ENCODE data around the gene CORO6.

CORO6 gene

DNA sequence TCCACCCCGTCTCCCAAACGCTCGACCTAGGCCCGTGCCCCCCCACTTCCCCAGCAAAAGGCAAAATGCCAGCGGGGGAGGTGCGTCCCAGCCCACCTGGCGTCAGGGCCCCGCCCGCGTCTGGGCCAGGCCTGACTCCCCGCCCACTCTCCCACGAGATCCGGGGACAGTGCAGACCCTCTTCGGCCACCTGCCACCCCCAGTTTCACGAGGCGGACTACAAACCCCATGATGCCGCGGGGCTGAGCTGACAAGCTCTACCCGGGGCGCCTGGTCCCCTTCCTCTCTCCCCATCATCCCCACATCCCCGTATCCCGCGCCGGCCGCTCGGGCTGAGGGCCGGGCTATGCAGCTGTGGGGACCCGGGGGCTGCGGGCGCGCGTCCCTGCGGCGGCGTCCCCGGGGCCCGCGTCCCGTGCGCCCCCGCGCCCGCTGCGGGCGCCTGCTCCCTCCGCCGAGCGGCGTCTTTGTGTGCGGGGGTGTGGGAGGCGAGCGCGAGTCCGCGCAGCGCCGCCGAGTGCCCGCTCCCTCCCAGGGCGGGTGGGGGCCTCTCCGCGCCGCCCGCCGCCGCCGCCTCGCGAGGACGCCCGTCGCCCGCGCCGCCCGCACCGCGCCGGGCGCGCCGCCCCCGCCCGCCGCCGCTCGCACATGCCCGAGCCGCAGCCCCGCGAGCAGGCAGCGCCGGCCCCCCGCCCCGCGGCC is 29.7 kb downstream of the CORO6 start, which contains the start of gene ANKRD13B:
ANKRD13B (plus strand) TSS at position 283 of the 702 bp plus-strand sequence. CDS start 490 bp downstream, outside the sequence.
- peak; percentile 55 for DNase-seq (ENCODE audit: low read depth)
- TF ChIP-seq CTCF (IDR thresholded peaks at IDR 0.05; ENCODE audit: insufficient read depth, low read depth, low read length, missing control alignments): no peak
- peak within 1 kb of the TSS; percentile 44 for H3K4me3 ChIP-seq (ENCODE audit: low read depth, low read length)

GRCh38 chr17:29591737-29592608 is 30.7 kb downstream of the CORO6 start:
- DNase-seq (ENCODE audit: low read depth): peak; percentile 75
- TF ChIP-seq CTCF (IDR thresholded peaks at IDR 0.05; ENCODE audit: insufficient read depth, low read depth, low read length, missing control alignments): peak; percentile 95
- H3K4me3 ChIP-seq (ENCODE audit: low read depth, low read length): no peak overlapping the region; the same call in 1 of the 2 replicates

DNA sequence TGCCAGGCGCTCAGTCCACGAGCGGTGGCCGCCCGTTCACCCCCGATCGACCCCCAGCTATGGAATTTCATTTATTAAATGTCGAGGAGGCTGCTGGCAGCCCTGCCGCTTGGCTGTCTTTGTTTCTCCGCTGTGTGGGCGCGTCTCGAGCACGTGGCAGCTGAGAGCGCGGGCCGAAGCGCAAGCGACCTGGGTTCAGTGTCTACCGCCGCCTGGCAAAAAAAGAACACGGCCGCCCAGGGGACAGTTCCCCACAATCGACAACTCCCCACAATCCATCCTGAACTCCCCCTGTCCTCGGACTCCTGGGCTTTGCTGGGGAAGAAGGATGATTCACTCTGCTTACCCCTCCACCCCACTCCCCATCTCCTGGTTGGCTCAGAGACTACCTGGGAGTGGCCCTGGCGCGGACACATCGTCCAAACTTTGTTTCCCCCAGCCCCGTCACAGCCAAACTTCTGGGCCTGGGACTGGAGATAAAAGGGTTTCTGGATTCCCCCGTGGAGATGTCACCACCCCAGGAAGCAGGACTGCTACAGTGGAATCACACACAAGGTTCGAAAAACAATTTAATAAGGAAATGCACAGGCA is 31.5 kb downstream of the CORO6 start:
- DNase-seq (ENCODE audit: low read depth): peak; percentile 46
- H3K4me3 ChIP-seq (ENCODE audit: low read depth, low read length): no peak overlapping the region; the same call in 1 of the 2 replicates
- TF ChIP-seq CTCF (IDR thresholded peaks at IDR 0.05; ENCODE audit: insufficient read depth, low read depth, low read length, missing control alignments): no peak

DNA sequence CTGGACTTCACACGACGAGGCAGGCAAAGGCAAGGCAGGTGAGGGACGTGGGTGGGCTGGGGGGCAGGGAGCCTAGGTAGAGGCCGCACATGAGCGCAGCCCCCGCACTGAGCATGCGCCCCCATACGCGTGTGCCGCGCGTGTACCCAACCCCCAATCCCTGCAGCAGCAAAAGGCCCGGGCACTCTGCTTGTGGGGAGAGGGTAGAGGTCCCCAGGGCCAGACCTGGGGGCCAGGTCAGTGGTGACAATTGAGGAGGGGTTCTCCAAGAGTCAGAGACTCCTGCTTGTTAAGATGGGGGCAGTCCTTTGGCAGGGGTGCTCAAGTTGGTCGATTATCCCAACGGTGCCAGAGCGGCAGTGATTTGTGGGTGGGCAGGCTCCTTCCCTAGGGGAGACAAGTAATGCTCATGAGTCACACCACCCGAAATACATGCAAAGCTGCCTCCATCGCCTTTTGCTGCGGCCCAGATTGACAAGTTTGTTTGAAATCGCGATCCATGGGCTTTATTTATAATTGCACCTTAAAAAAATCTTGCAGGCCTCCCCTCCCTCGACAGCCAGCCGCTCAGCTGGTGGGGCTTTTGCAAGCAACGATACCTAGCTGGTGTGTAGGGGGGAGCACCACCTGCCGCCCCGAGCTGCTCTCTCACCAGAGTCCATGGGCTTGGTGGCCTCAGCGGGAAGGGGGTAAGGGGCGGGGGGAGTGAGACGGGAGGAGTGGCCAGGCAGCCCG is 32.1 kb downstream of the CORO6 start:
- peak overlapping the region; percentile 60 for H3K4me3 ChIP-seq (ENCODE audit: low read depth, low read length)
- TF ChIP-seq CTCF (IDR thresholded peaks at IDR 0.05; ENCODE audit: insufficient read depth, low read depth, low read length, missing control alignments): no peak
- no peak for DNase-seq (ENCODE audit: low read depth)

- peak; percentile 90 for DNase-seq (ENCODE audit: low read depth)
- TF ChIP-seq CTCF (IDR thresholded peaks at IDR 0.05; ENCODE audit: insufficient read depth, low read depth, low read length, missing control alignments): peak; percentile 0
- peak within 1 kb of the TSS; percentile 63 for H3K4me3 ChIP-seq (ENCODE audit: low read depth, low read length)
Measured at GRCh38 chr17:29589524-29590410, 32.9 kb downstream of the CORO6 start, which contains the start of gene GIT1. Gene GIT1 (minus strand): TSS chr17:29589648. CDS start chr17:29589378, 270 bp downstream.
